ENCODE results near the gene ASAP3.

Gene ASAP3

GRCh38 chr1:23477359-23478144, 6.4 kb downstream of the ASAP3 start:
- DNase-seq = no peak

GRCh38 chr1:23475641-23476040, 8.3 kb downstream of the ASAP3 start:
- no peak for DNase-seq

GRCh38 chr1:23475134-23475628, 8.8 kb downstream of the ASAP3 start:
- DNase-seq = no peak

- DNase-seq = no peak
These were observed 10.8 kb downstream of the ASAP3 start for GRCh38 chr1:23473037-23473800.

- DNase-seq = no peak
These were observed 11.5 kb downstream of the ASAP3 start for GRCh38 chr1:23472351-23473036.

GRCh38 chr1:23471473-23472075, 12.4 kb downstream of the ASAP3 start:
- DNase-seq = no peak

GRCh38 chr1:23470282-23471070, 13.5 kb downstream of the ASAP3 start:
- DNase-seq = no peak

GRCh38 chr1:23469372-23469982, 14.5 kb downstream of the ASAP3 start:
- DNase-seq = no peak

GRCh38 chr1:23466423-23466989, 17.5 kb downstream of the ASAP3 start:
- no peak for DNase-seq

- no peak for DNase-seq
These were observed 20.7 kb downstream of the ASAP3 start for GRCh38 chr1:23463286-23463685.

GRCh38 chr1:23462766-23463165, 21.2 kb downstream of the ASAP3 start:
- no peak for DNase-seq

- no peak for DNase-seq
These were observed 22.9 kb downstream of the ASAP3 start for GRCh38 chr1:23461050-23461449.

GRCh38 chr1:23460519-23460918, 23.5 kb downstream of the ASAP3 start:
- DNase-seq = no peak

GRCh38 chr1:23459338-23459757, 24.6 kb downstream of the ASAP3 start:
- DNase-seq = no peak

- DNase-seq = no peak
These were observed 27.8 kb downstream of the ASAP3 start for GRCh38 chr1:23456226-23456625.

- DNase-seq = no peak
These were observed 30.5 kb downstream of the ASAP3 start for GRCh38 chr1:23453455-23454000.

- DNase-seq = peak; percentile 66
These were observed 32.0 kb downstream of the ASAP3 start for GRCh38 chr1:23452011-23452411.

GRCh38 chr1:23451441-23451840, 32.5 kb downstream of the ASAP3 start:
- DNase-seq = no peak

GRCh38 chr1:23450894-23451293, 33.1 kb downstream of the ASAP3 start:
- no peak for DNase-seq

GRCh38 chr1:23449958-23450357, 34.0 kb downstream of the ASAP3 start:
- DNase-seq = no peak

GRCh38 chr1:23449306-23449705, 34.7 kb downstream of the ASAP3 start:
- no peak for DNase-seq

All from activated effector memory CD4-positive, alpha-beta T cell treated with anti-CD3 and anti-CD28 coated beads, Interleukin-2, amount 50 U/mL, for 16 hours (primary cell).